NT2/D1 (cell line): ENCODE results near the gene SCO1.

Source experiments
- DNase-seq: peaks from one replicate; pipeline ENCODE4 v3.0.0-alpha.2; 2011; ENCODE audit warnings: low read depth, low spot score
- H3K27me3 ChIP-seq: 2 replicates; pipeline ENCODE4 v1.6.0; 2011; ENCODE audit warnings: mild to moderate bottlenecking; ENCODE audit not compliant: insufficient read length, insufficient read depth
- H3K36me3 ChIP-seq: 2 replicates; pipeline ENCODE4 v1.6.1; 2011; ENCODE audit warnings: mild to moderate bottlenecking, low read length, mixed read lengths; ENCODE audit not compliant: insufficient read depth, insufficient read length
- H3K4me1 ChIP-seq: 2 replicates; pipeline ENCODE4 v1.5.1; 2011; ENCODE audit not compliant: insufficient read depth, insufficient read length
- H3K4me3 ChIP-seq: 2 replicates; pipeline ENCODE4 v1.5.1; 2011; ENCODE audit warnings: low read depth; ENCODE audit not compliant: insufficient read length
- H3K9ac ChIP-seq: 2 replicates; pipeline ENCODE4 v1.6.0; 2011; ENCODE audit warnings: low read depth; ENCODE audit not compliant: insufficient read length
- H3K9me3 ChIP-seq: 2 replicates; pipeline ENCODE4 v1.5.1; 2011; ENCODE audit warnings: mild to moderate bottlenecking, low read length; ENCODE audit not compliant: insufficient read depth
- SUZ12 ChIP-seq: IDR thresholded peaks from 2 replicates; pipeline ENCODE4 v1.6.1; 2011; ENCODE audit not compliant: insufficient read length, insufficient read depth; ENCODE audit errors: extremely low read depth
- YY1 ChIP-seq: IDR thresholded peaks from 2 replicates; pipeline ENCODE4 v1.6.1; 2011; ENCODE audit not compliant: insufficient read length, insufficient read depth
- ZNF274 ChIP-seq: IDR thresholded peaks from 2 replicates; pipeline ENCODE4 v1.6.1; 2011; ENCODE audit warnings: mild to moderate bottlenecking, low read depth, low read length

Gene SCO1

DNA sequence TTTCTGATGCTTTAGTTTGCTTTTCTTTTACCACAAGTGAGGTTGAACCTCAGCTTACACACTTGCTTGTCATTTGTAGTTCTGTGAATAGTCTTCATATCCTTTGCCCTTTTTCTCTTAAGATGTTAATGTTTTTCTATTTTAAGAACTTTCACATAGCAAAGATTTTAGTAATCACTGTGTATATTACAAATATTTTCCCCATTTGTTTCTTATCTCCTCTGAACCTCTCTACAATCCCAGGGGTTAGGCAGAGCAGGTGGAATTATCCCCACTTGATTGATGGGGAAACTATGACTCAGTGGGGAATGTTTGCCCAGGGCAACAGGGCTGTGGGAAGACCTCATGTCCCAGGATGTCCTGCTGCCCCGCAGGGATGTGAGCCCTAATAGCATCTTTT, 28.6 kb downstream of the SCO1 start:
- no peak overlapping the region for H3K4me3 ChIP-seq
- H3K36me3 ChIP-seq: no peaks in the 10 kb centered on the region
- no peaks in the 10 kb centered on the region for H3K4me1 ChIP-seq
- no peaks in the 10 kb centered on the region for H3K27me3 ChIP-seq
- no peak for TF ChIP-seq SUZ12
- TF ChIP-seq YY1: no peak
- no peak for TF ChIP-seq ZNF274
- H3K9ac ChIP-seq: no peak overlapping the region
- no peak for DNase-seq
- H3K9me3 ChIP-seq: no peaks in the 10 kb centered on the region

DNA sequence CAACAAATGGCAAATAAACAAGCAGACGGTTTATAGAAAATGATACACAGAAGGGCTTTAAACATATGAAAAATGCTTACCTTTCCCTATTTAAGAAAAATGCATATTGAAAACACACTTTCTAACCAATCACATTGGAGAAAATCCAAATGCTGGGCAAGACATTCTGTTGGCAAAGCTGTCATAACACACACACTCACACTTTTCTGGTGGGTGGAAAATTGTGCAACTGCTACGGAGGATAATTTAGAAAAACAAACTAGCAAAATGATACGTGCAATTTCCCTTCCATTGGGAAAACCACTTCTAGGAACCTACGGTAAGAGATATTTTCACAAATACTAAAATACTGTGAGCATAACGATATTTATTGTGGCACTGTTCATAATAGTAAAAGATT, 30.4 kb downstream of the SCO1 start:
- Histone ChIP-seq H3K4me1 (no peaks in the 10 kb centered on the region), H3K9ac (no peak overlapping the region), H3K27me3 (no peaks in the 10 kb centered on the region), H3K36me3 (no peaks in the 10 kb centered on the region), H3K9me3 (no peaks in the 10 kb centered on the region), H3K4me3 (no peak overlapping the region)
- DNase-seq: no peak
- no peak for TF ChIP-seq ZNF274
- no peak for TF ChIP-seq SUZ12
- TF ChIP-seq YY1: no peak

DNA sequence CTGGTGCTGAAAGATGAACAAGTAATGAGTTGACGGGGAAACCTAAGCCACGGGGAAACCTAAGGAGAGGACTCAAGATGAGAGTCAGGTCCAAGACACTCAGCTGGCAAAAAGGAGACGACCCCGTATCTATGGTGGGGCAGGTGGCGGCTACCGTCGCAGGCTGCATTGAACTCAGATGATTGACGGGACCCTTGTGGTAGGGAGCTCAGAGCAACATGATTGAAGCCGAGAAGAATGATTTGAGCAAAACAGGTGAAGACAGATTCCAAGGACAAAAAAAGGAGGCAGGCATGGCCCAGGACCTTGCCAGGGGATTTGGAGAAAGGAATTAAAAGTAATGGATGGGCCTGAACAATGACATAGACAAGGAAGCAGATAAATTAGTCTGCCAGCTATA, 32.8 kb downstream of the SCO1 start:
- Histone ChIP-seq H3K36me3 (peaks cover 3% of the 10 kb centered on the region), H3K4me3 (no peak overlapping the region), H3K9ac (no peak overlapping the region), H3K4me1 (no peaks in the 10 kb centered on the region), H3K9me3 (no peaks in the 10 kb centered on the region), H3K27me3 (no peaks in the 10 kb centered on the region)
- TF ChIP-seq YY1: no peak
- no peak for TF ChIP-seq ZNF274
- TF ChIP-seq SUZ12: no peak
- no peak for DNase-seq

DNA sequence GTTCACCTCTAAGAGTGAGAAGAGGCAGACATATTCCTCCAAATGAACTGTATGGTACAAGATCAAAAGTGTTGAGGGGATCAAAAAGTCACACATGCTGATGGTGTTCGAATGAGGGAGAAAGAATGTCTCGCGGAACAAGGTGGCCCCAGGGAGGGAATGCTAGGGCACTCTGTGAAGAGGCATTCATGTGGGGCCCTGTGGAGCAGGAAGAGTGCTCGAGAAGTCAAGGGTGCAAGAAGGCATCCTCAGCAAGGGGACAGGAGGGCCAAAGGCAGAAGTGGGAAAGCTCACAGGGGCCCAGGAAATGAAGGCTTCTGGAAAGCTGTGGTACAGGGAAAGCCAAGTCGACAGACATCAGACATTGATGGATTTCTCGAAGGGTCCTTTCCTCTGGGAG, 34.1 kb downstream of the SCO1 start:
- Histone ChIP-seq H3K4me3 (no peak overlapping the region), H3K36me3 (peaks cover 6% of the 10 kb centered on the region)

DNA sequence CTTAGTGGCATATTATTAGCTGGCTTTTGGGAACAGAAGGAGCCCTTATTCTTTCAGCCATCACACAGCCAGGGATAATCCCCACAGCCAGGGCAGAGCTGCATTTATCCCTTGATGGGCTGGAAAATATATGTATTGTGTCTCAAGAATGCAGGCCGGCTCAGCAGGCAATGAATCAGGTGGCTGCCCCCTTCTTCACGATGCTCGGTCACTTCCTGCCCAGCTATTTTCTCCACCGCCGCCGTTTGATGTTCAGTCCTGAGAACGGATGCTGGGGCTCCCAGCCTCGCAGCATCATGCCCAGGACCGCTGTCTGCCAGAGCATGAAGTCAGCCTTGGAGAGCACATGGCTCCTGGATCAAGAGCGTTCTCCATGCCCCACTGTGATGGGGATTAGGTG, 35.9 kb downstream of the SCO1 start:
- Histone ChIP-seq H3K36me3 (peaks cover 6% of the 10 kb centered on the region), H3K9ac (no peak overlapping the region), H3K4me3 (no peak overlapping the region), H3K27me3 (no peaks in the 10 kb centered on the region), H3K4me1 (no peaks in the 10 kb centered on the region), H3K9me3 (no peaks in the 10 kb centered on the region)
- no peak for DNase-seq
- TF ChIP-seq ZNF274 (no peak), YY1 (no peak), SUZ12 (no peak)

More for the DNA sequence above, 34.1 kb downstream of the SCO1 start:
- Histone ChIP-seq H3K27me3 (no peaks in the 10 kb centered on the region), H3K9me3 (no peaks in the 10 kb centered on the region), H3K9ac (no peak overlapping the region), H3K4me1 (no peaks in the 10 kb centered on the region)
- TF ChIP-seq YY1: no peak
- TF ChIP-seq SUZ12: no peak
- no peak for TF ChIP-seq ZNF274
- DNase-seq: no peak

DNA sequence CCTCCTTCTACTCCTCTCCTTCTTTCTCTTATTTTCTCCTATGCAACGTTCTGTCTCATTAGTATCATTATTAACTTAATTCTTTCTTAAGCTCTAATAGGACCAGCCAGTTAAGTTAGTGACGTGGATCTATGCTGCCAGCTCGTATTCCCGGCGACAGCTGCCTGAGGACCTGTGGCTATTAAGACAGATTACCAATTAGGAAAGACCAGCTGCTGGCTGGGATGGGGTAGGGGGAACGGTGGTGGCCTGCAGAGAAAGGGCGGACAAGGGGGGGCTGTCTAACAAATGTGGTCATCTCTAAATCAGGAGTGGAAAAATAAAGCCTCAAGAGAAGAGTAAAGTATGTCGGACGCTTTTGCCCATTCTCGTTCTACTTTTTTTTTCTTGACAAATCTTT, 39.5 kb downstream of the SCO1 start:
- H3K4me3 ChIP-seq: no peak overlapping the region
- no peaks in the 10 kb centered on the region for H3K27me3 ChIP-seq
- no peak overlapping the region for H3K9ac ChIP-seq
- TF ChIP-seq SUZ12 (no peak), ZNF274 (no peak), YY1 (no peak)
- no peaks in the 10 kb centered on the region for H3K9me3 ChIP-seq
- DNase-seq: no peak
- no peaks in the 10 kb centered on the region for H3K4me1 ChIP-seq
- H3K36me3 ChIP-seq: peaks cover 6% of the 10 kb centered on the region

DNA sequence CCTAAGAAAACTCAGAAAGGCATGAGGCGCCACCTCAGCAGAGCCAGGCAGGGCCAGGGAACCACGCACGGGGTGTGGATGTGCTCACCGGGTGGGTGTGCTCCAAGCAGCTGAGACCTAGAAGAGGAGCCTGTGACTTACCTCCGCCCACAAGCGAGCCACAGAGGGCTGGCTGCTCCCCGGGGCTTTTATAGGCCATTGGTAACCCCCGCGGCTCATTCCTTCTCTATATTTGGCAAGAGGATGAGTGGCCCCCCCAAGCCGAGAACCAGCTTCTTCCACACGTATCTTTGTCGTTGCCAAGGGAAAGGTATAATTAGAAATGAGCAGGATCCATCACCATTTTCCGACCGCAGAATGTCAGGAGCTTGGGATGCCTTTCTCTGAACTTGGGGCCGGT, 40.2 kb downstream of the SCO1 start, which contains the start of gene MYH3:
TSS of gene MYH3 (minus strand) at position 162 of the 400 bp plus-strand sequence. CDS start 2,245 bp downstream, outside the sequence.
- no peak within 1 kb of the TSS for H3K4me3 ChIP-seq
- H3K4me1 ChIP-seq: no peaks in the 10 kb centered on the region
- no peak for DNase-seq
- TF ChIP-seq SUZ12 (no peak), ZNF274 (no peak), YY1 (no peak)
- no peaks in the 10 kb centered on the region for H3K9me3 ChIP-seq
- H3K9ac ChIP-seq: no peak within 1 kb of the TSS
- H3K36me3 ChIP-seq: peaks cover 6% of the 10 kb centered on the region
- H3K27me3 ChIP-seq: no peaks in the 10 kb centered on the region
